Endothelial cell of umbilical vein (primary cell): ENCODE results near the gene INPP5K. TPM values are rescaled to one million over a fixed set of nuclear protein-coding genes. Genes with fewer than 3 reads are reported as not detected.

Experiments
- BruUV-seq: library from RNA; stranded (reverse); fragments of 400-500 nt; replicated peaks from 2 replicates; lab custom pipeline; 2021; lab: Mats Ljungman, UMichigan
- CTCF ChIA-PET: fragments of 300-600, 350-600 bp; sonication (Branson Sonifier 250); formaldehyde crosslinking; loops from one replicate; lab custom pipeline; 2021; ENCODE audit warnings: antibody characterized with exemption, inconsistent platforms; lab: Charles Lee
- POLR2A ChIA-PET: fragments of 300-600, 350-600 bp; sonication (Branson Sonifier 250); formaldehyde crosslinking; loops from one replicate; lab custom pipeline; 2021; ENCODE audit warnings: antibody characterized with exemption, inconsistent platforms; lab: Charles Lee
- DNase-seq: peaks from one replicate; pipeline ENCODE4 v3.0.0-alpha.2; 2011; ENCODE audit warnings: low read depth, low spot score
- FAIRE-seq: peaks from 2 replicates; lab custom pipeline; 2011; peaks lifted over from hg19 to GRCh38; lab: Jason Lieb, UNC
- H2AFZ ChIP-seq: 2 replicates; pipeline ENCODE4 v1.6.0; 2012; ENCODE audit warnings: low read depth, low read length, control low read depth, inconsistent platforms
- H3K27ac ChIP-seq: 2 replicates; pipeline ENCODE4 v1.5.1; 2011; ENCODE audit warnings: low read depth, mild to moderate bottlenecking, control low read depth, low read length, moderate library complexity; ENCODE audit not compliant: insufficient read depth
- H3K27me3 ChIP-seq, 2 experiments: 2 replicates each; pipeline versions ENCODE4 v1.6.0 to v1.6.1; 2011; ENCODE audit warnings: low read length in 2 of 2, mixed read lengths in 1 of 2; ENCODE audit not compliant: control insufficient read depth in 2 of 2, insufficient read depth in 2 of 2
- H3K36me3 ChIP-seq, 2 experiments: 2 replicates in 1 of 2; 3 replicates in 1 of 2; pipeline ENCODE4 v1.5.1; 2011; ENCODE audit warnings: low read length in 2 of 2, mild to moderate bottlenecking in 1 of 2, moderate library complexity in 1 of 2; ENCODE audit not compliant: control insufficient read depth in 2 of 2, insufficient read depth in 2 of 2; ENCODE audit errors: extremely low read depth in 1 of 2
- H3K4me1 ChIP-seq: 3 replicates; pipeline ENCODE4 v1.5.1; 2011; ENCODE audit warnings: mild to moderate bottlenecking, low read length; ENCODE audit not compliant: control insufficient read depth, insufficient read depth; ENCODE audit errors: extremely low read depth
- H3K4me2 ChIP-seq: 2 replicates; pipeline ENCODE4 v1.6.1; 2011; ENCODE audit warnings: low read length, control low read depth, mixed read lengths; ENCODE audit not compliant: insufficient read depth
- H3K4me3 ChIP-seq, 3 experiments: fragments of 200-600 bp in 1 of 3; sonication (generic), shearing (Covaris generic) in 1 of 3; replicated peaks in 1 of 3; 2 replicates each; pipeline ENCODE4 v1.5.1; 2011 to 2016; ENCODE audit warnings: control low read depth in 3 of 3, low read length in 3 of 3, mild to moderate bottlenecking in 2 of 3, inconsistent platforms in 1 of 3, low read depth in 1 of 3, moderate library complexity in 1 of 3; ENCODE audit not compliant: insufficient read depth in 1 of 3
- H3K79me2 ChIP-seq: 2 replicates; pipeline ENCODE4 v1.6.0; 2012; ENCODE audit warnings: low read length, inconsistent platforms; ENCODE audit not compliant: control insufficient read depth, insufficient read depth
- H3K9ac ChIP-seq: replicated peaks from 2 replicates; pipeline ENCODE3; 2011; ENCODE audit warnings: low read length, control low read depth; ENCODE audit not compliant: insufficient read depth; ENCODE audit errors: extremely low read depth
- H3K9me1 ChIP-seq: replicated peaks from 3 replicates; pipeline ENCODE4 v1.6.0; 2011; ENCODE audit warnings: mild to moderate bottlenecking, low read length; ENCODE audit not compliant: control insufficient read depth, insufficient read depth; ENCODE audit errors: extremely low read depth
- H3K9me3 ChIP-seq: replicated peaks from 2 replicates; pipeline ENCODE4 v1.5.1; 2012; ENCODE audit warnings: low read length, inconsistent platforms; ENCODE audit not compliant: control insufficient read depth, insufficient read depth
- H4K20me1 ChIP-seq: replicated peaks from 2 replicates; pipeline ENCODE3; 2011; ENCODE audit warnings: mild to moderate bottlenecking, low read length; ENCODE audit not compliant: control insufficient read depth, insufficient read depth; ENCODE audit errors: extremely low read depth
- EZH2 ChIP-seq: IDR thresholded peaks from 2 replicates; pipeline ENCODE4 v1.6.1; 2012; ENCODE audit warnings: borderline replicate concordance, low read depth, mild to moderate bottlenecking, moderate library complexity, low read length, inconsistent platforms; ENCODE audit not compliant: severe bottlenecking
- FOS ChIP-seq: IDR thresholded peaks from 2 replicates; pipeline ENCODE4 v1.6.1; 2011; ENCODE audit warnings: mild to moderate bottlenecking, low read length, moderate library complexity, borderline replicate concordance; ENCODE audit not compliant: insufficient read depth
- GATA2 ChIP-seq: IDR thresholded peaks from 2 replicates; pipeline ENCODE4 v1.7.0; 2011; ENCODE audit warnings: low read depth, mild to moderate bottlenecking, moderate library complexity, mixed read lengths, low read length; ENCODE audit not compliant: insufficient read length, insufficient read depth
- JUN ChIP-seq: IDR thresholded peaks from 2 replicates; pipeline ENCODE4 v1.6.1; 2011; ENCODE audit warnings: borderline replicate concordance, low read depth; ENCODE audit not compliant: insufficient read length, insufficient read depth
- MYC ChIP-seq: IDR thresholded peaks from one replicate; pipeline ENCODE4 v1.6.1; 2011; ENCODE audit warnings: mild to moderate bottlenecking, low read depth, low read length
- POLR2A ChIP-seq: IDR thresholded peaks from 2 replicates; pipeline ENCODE4 v1.6.1; 2012; ENCODE audit warnings: low read depth, mild to moderate bottlenecking, control low read depth, low read length
- POLR2AphosphoS5 ChIP-seq: IDR thresholded peaks from 2 replicates; pipeline ENCODE4 v1.6.1; 2012; ENCODE audit warnings: low read depth, mild to moderate bottlenecking, control low read depth, low read length, moderate library complexity; ENCODE audit not compliant: insufficient read depth
- dilution Hi-C: fragments of 300-500 bp; cut with MboI; formaldehyde crosslinking; loops from one replicate; pipeline ENCODE4 v1.15.0; 2019; ENCODE audit warnings: low sequenced_read_pairs; ENCODE audit not compliant: extremely low pct_ligation_motif_present
- intact Hi-C: fragments of 100-400 bp; cut with micrococcal nuclease; formaldehyde crosslinking; loops from one replicate; pipeline ENCODE4 v1.10.0; 2022
- polyA plus RNA-seq, 4 experiments: library from polyadenylated mRNA; depleted of rRNA in 3 of 4; stranded (reverse) in 3 of 4; unstranded in 1 of 4; fragments of >200 nt; gene quantifications; 2 replicates each; pipeline versions ENCODE4 v1.2.1 to v1.2.3, GENCODE V29; 2011 to 2012; ENCODE audit warnings: missing spikeins in 1 of 4
- total RNA-seq: library from RNA; stranded (reverse); gene quantifications from 2 replicates; pipeline ENCODE4 v1.2.3, GENCODE V29; 2021
- TF ChIP-seq, protein P1 (sequence below): IDR thresholded peaks from 2 replicates; pipeline ENCODE4 v1.6.1; 2011; ENCODE audit not compliant: insufficient read depth, insufficient read length
- TF ChIP-seq, protein P2 (sequence below), 2 donors: IDR thresholded peaks; 1 replicate in 1 of 2; 2 replicates in 1 of 2; pipeline ENCODE4 v1.5.1; 2011; ENCODE audit warnings: low read length in 2 of 2, mild to moderate bottlenecking in 2 of 2, moderate library complexity in 2 of 2, control low read depth in 1 of 2, inconsistent platforms in 1 of 2, low read depth in 1 of 2; ENCODE audit not compliant: insufficient read depth in 1 of 2; ENCODE audit errors: extremely low read depth in 1 of 2

INPP5K gene
- total and polyA plus RNA-seq, 2 donors (not counting 3 experiments of a cell fraction or from before 2014, with no cell fraction given), result 44.2 to 54.1 TPM

- BruUV-seq, result no TSS peak
- Histone ChIP-seq H3K36me3 (no peaks in the 10 kb centered on the region), H3K4me3 (peak within 1 kb of the TSS; percentile 83 to 95 (median 89)), H2AFZ (peak within 1 kb of the TSS; percentile 24), H3K9me1 (no peaks in the 10 kb centered on the region), H3K9ac (peak within 1 kb of the TSS; percentile 96), H3K79me2 (peaks cover 50% of the 10 kb centered on the region), H3K4me1 (peaks cover 18% of the 10 kb centered on the region), H3K4me2 (peak within 1 kb of the TSS; percentile 73), H3K27ac (peak within 1 kb of the TSS; percentile 91), H3K27me3 (no peaks in the 10 kb centered on the region), H3K9me3 (no peaks in the 10 kb centered on the region), H4K20me1 (no peaks in the 10 kb centered on the region)
- peak; percentile 97 for DNase-seq
- ChIA-PET POLR2A (interaction anchor here (0.6 to 1.8 kb wide), 3 partner anchors 25 to 91 kb away, joined by 3 to 4 read pairs (median 3); no protein-coding TSS in a partner anchor), CTCF (interaction anchor here (0.9 to 3.3 kb wide), 2 partner anchors 60 to 90 kb away, joined by 4 to 24 read pairs; partner anchors contain the start of gene INPP5K)
- intact Hi-C loops (loop anchor here (1.0 to 2.0 kb wide), 4 partner anchors 32 to 91 kb away; partner anchors contain the start of genes INPP5K and YWHAE), dilution Hi-C loops (no loop called here)
- FAIRE-seq, result peak; percentile 92
- TF ChIP-seq GATA2 (no peak), POLR2A (peak; percentile 98), JUN (no peak), EZH2 (no peak), POLR2AphosphoS5 (peak; percentile 99), MYC (no peak), FOS (peak; percentile 5)
- TF ChIP-seq, protein P1, sequence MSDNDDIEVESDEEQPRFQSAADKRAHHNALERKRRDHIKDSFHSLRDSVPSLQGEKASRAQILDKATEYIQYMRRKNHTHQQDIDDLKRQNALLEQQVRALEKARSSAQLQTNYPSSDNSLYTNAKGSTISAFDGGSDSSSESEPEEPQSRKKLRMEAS, result no peak
- TF ChIP-seq, protein P2, sequence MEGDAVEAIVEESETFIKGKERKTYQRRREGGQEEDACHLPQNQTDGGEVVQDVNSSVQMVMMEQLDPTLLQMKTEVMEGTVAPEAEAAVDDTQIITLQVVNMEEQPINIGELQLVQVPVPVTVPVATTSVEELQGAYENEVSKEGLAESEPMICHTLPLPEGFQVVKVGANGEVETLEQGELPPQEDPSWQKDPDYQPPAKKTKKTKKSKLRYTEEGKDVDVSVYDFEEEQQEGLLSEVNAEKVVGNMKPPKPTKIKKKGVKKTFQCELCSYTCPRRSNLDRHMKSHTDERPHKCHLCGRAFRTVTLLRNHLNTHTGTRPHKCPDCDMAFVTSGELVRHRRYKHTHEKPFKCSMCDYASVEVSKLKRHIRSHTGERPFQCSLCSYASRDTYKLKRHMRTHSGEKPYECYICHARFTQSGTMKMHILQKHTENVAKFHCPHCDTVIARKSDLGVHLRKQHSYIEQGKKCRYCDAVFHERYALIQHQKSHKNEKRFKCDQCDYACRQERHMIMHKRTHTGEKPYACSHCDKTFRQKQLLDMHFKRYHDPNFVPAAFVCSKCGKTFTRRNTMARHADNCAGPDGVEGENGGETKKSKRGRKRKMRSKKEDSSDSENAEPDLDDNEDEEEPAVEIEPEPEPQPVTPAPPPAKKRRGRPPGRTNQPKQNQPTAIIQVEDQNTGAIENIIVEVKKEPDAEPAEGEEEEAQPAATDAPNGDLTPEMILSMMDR (IDR thresholded peaks at IDR 0.05; ENCODE audit: extremely low read depth in 1 of 2, insufficient read depth in 1 of 2, low read depth in 1 of 2, low read length in 2 of 2), result no peak
Measured at GRCh38 chr17:1455797-1456599, 60.4 kb downstream of the INPP5K start, which contains the start of gene CRK. TSS of gene CRK (minus strand) at chr17:1456232. CDS start at chr17:1456117, 115 bp downstream.
